Esophagus squamous epithelium (tissue), 4 donors: ENCODE results near the gene ARHGAP9.

ENCODE experiments used
- CTCF ChIP-seq, 6 experiments: fragments of 450-650 bp in 4 of 6; fragments of 200-600 bp in 2 of 6; sonication (generic) in 2 of 6; IDR thresholded peaks; one replicate each; pipeline ENCODE4 v1.5.1; 2016 to 2019; ENCODE audit warnings: antibody characterized with exemption in 6 of 6, mild to moderate bottlenecking in 4 of 6, moderate library complexity in 4 of 6
- POLR2A ChIP-seq, 4 donors: fragments of 450-650 bp; IDR thresholded peaks; one replicate each; pipeline ENCODE4 v1.6.1; 2017; ENCODE audit warnings: antibody characterized with exemption in 4 of 4, mild to moderate bottlenecking in 4 of 4, moderate library complexity in 3 of 4

GRCh38 chr12:57433370-57433769, 46.3 kb downstream of the ARHGAP9 start:
- no peak for TF ChIP-seq CTCF (IDR thresholded peaks at IDR 0.05)
- TF ChIP-seq POLR2A (IDR thresholded peaks at IDR 0.05): no peak
